Body of pancreas (tissue), 4 donors: ENCODE measurements around the gene LRG1.

ENCODE experiments used
- CTCF ChIP-seq, 7 experiments: fragments of 450-650 bp in 4 of 7; fragments of 200-600 bp in 3 of 7; sonication (generic) in 3 of 7; IDR thresholded peaks; one replicate each; pipeline ENCODE4 v1.5.1; 2016 to 2019; ENCODE audit warnings: antibody characterized with exemption in 7 of 7
- POLR2A ChIP-seq, 3 donors: fragments of 450-650 bp; IDR thresholded peaks; one replicate each; pipeline ENCODE4 v1.6.1; 2016; ENCODE audit warnings: antibody characterized with exemption in 3 of 3, mild to moderate bottlenecking in 2 of 3

- TF ChIP-seq CTCF (IDR thresholded peaks at IDR 0.05) = no peak
- TF ChIP-seq POLR2A (IDR thresholded peaks at IDR 0.05) = no peak
Measured at GRCh38 chr19:4550018-4550417, 10.2 kb upstream of the LRG1 start.
